Inflammatory macrophage treated with lipopolysaccharide for 1 hour (primary cell): ENCODE results near the gene CCDC191.
A peak's percentile ranks its signal among the peaks of the same experiment; 100 is the strongest.

ENCODE experiments used
- DNase-seq, 2 donors: peaks; one replicate each; pipeline ENCODE4 v3.0.0-alpha.2; 2020 to 2022

Gene CCDC191, protein sequence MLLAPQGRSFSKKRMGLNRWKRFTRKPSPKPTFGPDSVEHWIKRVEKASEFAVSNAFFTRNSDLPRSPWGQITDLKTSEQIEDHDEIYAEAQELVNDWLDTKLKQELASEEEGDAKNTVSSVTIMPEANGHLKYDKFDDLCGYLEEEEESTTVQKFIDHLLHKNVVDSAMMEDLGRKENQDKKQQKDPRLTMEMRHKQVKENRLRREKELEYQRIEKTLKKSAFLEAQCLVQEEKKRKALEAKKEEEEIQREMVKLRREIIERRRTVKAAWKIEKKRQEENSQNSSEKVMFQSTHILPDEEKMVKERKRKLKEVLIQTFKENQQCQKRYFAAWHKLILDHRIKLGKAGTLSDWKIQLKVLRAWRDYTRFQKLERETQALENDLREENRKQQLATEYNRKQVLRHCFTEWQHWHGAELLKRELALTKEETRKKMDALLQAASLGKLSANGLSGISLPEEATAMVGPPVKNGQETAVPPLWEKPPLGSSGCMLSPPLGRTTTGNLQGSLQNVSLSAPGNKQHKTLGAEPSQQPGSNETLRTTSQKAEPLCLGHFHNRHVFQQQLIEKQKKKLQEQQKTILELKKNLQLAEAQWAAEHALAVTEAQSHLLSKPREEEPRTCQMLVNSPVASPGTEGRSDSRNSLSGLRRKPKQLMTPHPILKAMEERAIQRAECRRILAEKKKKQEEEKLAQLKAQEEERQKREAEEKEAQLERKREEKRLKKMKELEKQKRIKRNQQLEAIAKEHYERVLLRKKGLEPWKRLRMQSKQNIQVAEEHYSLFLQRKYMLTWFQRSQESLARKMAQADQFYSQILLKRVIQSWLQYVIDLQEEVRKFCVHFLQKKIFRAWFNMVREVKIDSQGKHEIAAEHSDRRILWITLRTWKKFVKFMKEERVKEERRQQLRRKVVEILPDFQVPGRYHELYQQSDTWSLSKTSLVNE

DNA sequence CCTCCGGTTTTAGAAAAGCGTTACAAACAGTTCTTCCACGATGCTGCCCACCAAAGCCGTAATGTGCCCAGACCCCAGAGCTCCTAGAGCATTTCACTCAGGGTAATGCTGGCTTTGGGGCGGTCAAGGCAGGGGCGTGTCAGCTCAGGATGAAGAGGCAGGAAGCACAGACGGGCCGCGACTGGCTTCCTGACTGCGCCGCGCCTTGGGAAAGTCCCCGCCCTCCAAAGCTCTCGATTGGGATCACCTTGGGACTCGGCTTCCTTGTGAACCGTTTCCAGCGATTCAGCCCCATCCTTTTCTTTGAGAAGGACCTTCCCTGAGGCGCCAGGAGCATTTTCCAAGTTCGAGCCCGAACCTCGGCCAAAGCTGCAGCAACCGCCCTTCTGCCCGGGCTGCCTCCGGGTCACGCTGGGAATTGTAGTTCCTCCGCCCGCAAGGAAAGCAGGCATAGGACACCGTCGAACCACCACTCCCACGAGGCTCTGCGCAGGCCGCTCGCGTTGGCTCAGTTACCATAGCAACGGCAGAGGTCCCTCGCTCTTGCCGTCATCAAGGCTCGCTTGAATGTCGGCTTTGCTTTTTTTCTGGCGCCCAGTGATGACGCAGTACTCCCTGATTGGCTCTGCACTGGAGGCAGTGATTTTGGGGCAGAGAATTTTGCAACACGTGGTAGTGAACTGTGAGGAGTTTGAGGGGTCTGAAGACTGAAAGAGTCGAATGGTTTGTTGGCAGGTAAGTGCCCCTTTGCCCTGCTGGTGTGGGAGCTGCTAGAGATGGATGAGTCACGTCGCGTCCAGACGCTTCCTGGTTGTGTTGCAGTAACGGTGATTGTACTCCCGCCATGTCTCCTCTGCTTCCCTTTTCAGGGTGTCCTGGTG is at the start of gene CCDC191, which contains the start of gene QTRT2:
Gene CCDC191 (minus strand): TSS at position 397 of the 881 bp plus-strand sequence. CDS start 60 bp downstream, at position 337.
Gene QTRT2 (plus strand): TSS at position 608 of the 881 bp plus-strand sequence. CDS start 8,521 bp downstream, outside the sequence.
- DNase-seq, result peak; percentile 99

DNA sequence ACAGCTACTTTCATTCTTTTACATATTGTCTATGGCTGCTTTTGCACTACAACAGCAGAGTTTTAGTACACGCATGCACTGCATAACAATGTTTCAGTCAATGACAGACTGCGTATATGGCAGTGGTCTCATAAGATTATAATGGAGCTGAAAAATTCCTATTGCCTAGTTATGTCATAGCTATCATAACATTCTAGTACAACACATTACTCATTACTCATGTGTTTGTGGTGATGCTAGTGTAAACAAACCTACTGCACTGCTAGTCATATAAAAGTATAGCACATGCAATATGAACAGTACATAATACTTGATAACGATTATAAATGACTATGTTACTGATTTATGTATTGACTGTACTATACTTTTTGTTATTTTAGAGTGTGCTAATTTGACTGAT is 48.1 kb upstream of the CCDC191 start:
- DNase-seq, result no peak

DNA sequence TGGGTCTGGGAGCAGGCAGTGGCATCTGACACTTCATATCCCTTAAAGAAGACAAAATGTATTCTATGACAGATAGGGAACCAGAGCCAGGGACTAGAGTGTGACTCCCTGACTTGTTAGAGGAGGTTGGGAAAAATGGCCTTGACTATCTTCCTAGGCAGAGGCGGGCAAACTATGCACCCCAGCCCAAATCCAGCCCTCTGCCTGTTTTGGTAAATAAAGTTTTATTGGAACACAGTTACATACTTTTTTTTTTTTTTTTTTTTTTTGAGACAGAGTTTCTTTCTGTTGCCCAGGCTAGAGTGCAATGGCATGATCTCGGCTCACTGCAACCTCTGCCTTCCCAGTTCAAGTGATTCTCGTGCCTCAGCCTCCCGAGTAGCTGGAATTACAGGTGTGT is 47.5 kb upstream of the CCDC191 start:
- no peak for DNase-seq

DNA sequence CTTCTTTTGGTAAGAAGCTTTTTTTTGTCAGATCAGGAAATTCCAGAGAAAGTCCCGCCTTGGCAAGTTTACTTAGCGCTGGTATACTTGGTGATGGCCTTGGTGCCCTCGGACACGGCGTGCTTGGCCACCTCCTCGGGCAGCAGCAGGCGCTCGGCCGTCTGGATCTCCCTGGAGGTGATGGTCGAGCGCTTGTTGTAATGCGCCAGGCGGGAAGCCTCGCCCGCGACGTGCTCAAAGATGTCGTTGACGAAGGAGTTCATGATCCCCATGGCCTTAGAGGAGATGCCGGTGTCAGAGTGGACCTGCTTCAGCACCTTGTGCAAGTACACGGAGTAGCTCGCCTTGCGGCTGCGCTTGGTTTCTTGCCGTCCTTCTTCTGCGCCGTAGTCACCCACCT is 46.9 kb upstream of the CCDC191 start:
- DNase-seq, result no peak

DNA sequence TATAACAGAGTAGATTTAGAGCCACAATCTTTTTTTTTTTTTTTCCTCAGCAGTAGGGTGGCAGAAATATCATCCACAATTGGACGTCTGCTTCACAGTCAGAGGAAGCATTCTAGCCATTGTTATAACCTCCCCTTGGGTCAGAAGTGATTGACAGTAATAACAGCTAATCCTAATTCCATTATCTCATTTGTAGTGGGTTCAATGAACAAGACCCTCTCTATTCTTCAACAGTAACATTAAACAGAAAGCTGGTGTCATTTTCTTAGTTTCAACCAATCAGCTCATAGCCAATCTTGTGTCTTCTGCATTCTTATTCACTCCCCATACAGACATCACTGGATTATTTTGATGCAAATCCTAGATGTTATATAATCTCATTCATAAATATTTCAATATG is 44.8 kb upstream of the CCDC191 start:
- no peak for DNase-seq

DNA sequence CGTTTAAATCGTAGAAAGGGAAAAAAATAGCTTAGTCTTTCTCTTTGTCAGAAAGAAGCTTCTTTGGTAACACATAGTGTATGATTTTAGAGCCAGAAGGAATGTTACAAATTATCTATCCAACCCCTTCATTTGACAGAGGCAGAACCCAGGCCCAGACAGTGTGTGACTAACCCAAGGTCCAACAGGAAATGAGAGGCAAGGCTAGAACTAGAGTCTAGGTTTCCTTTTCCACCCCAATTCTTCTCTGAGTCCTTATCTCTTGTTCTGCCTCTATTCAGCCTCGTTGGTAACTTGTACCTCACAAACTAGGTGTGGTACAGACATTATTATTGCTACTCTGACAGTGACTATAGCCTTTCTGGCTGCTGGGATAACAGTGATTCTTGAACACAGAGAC is 39.5 kb upstream of the CCDC191 start:
- DNase-seq, result no peak

DNA sequence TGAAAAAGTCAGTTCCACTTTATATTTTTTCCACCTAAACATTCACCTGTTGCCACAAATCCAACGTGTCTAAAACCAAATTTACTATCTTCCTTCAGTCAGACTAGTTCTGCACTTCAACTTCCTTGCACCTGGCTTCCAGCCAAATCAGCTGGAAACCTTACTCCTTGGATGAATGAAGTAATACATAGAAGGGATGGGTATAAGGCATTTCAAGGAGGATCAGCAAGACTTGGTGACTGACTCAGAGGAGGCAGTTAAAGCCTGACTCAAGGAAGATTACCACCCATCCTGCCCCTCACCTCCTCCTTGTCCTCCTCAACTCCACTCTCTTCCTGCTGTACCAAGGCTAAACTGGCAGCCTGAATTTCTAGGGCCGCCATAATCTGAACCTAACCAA is 37.3 kb upstream of the CCDC191 start:
- no peak for DNase-seq

DNA sequence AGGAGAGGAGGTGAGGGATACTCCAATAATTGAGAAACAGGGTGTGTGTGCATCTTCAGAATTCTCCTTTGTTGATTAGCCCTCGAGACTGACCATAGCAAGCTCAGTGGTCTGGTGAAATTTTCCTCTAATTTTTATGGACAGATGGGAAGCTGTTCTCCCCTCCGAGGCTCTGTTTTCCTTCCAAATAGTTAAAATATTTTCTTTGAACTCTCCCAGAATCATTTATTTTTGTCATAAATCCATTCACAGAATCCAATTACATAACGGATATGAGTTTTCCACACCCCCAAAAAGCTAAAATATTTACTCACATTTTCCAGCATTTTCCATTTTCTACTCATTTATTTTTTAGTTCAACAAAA is 36.7 kb upstream of the CCDC191 start:
- DNase-seq, result no peak

DNA sequence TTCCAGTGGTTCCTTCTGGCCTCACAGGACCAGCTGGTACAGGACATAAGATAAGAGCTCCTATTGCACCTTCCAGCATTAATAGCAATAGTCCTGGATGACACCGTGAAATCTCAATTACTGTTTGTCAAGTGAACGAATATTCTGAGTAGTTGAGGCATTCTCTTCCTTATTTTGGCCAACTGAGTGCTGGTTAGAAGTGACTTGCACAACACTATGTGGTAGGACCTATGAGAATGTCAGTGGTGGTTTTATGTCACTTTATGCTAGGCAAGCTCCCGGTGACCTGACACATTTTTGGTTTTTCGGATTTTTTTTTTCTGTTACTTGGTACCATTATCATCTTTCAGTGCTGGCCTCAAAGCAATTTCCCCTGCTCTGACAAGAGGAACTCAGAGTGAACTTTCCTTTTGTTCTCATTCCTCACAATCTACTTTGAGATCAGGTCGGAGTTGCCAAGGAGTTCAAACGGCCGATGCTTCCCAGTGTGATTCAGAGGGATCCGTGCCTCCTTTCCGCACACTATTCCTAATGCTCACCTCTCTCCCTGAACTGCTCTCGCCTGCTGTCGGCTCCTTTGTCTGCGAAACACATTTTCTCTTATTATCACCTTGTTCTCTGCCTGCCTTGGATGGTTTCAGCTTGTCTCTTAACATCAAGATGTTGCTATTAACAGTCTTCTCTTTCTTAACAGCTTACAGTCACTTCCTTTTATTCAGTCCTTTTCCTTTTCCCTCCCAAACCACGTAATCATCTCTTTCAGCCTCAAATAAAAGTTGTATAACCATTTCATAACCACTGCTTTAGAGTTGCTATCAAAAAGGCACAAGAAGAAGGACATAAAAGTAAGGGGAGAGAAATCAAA is 36.1 kb upstream of the CCDC191 start:
- DNase-seq, result peak in 1 of 2 donors; percentile 43

DNA sequence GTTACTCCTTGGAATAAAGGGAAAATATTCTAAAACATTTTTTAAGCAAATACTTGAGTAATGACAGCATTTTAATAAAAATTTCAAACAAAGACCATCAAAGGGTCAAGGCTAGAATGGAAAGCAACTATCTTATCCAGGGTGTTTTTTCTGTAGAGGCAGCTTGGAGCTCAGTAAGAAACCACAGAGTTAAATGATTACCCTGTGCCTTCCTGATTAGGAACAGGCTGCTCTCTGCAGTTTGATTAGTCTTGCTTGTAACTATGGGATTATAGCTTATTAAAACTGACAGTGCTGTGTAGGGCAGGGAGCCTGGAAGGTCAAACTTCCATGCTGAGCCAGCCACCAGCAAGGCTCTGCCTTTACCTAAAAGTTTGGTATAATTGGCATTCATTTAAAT is 33.3 kb upstream of the CCDC191 start:
- DNase-seq, result no peak

DNA sequence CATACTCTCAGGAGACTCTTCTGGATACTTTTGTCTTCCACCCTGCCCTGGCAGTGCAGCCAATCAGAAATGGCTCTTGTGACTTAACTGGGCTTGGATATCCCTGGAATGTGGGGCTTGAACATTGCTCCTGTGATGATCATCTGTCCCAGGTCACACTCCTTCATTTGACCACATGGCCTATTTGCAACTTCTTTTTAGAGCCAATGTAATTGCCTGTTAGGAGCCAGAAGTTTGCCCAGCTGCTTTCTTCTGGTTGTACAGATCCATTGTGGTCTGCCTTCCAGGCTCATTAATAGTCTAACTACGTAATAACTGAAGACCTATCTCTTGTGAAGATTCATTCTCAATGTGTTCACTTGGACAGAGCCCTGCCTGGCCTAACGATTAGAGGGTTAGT is 30.0 kb upstream of the CCDC191 start:
- no peak for DNase-seq

DNA sequence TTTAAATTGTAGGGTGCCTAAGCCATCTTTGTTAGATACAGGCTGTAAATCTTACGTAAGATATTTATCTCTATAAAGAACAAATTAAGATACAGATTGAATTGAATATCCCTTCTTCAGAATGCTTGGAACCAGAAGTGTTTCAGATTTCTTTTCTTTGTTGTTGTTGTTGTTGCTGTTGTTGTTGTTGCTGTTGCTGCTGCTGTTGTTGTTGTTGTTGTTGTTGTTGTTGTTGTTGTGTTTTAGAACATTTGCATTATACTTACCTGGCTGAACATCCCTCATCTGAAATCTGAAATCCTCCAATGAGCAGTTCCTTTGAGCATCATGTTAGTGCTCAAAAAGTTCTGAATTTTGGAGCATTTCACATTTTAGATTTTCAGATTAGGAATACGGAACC is 26.8 kb upstream of the CCDC191 start:
- DNase-seq, result no peak

DNA sequence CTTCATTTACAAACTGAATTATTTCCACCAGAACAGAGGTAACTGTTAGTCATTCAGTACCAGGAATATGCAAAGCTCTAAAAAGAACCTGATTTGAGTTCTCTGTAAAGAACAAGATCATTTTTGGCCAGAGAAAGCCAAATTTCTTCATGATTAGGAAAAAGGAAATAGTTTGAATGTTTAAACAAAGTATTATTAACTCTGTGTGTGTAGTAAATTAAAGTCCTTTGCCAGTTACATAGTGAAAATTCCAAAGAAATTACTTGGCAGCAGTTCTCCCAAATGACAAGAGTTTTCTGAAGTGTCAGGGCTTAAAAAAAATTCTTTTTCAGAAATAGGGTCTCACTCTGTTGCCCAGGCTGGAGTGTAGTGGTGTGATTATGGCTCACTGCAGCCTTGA is 24.7 kb upstream of the CCDC191 start:
- DNase-seq, result no peak

DNA sequence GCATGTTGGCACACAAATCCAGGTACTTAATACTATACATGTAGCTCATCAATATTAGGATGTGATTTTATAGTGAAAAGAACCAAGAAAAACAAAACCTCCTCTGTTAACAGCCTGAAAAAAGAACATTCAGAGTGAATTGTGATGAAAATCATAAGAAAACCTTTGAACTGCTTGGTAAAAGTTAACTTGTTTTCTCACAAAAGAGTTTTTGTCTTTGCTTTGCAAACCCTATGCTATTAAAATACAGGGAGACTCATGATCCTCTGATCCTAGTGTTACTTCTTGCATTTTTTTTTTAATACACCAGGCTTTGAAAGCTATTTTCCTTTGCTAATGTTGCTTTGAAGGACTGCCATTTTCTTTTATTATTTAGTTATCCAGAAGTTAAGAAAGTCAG is 23.9 kb upstream of the CCDC191 start:
- DNase-seq, result no peak

DNA sequence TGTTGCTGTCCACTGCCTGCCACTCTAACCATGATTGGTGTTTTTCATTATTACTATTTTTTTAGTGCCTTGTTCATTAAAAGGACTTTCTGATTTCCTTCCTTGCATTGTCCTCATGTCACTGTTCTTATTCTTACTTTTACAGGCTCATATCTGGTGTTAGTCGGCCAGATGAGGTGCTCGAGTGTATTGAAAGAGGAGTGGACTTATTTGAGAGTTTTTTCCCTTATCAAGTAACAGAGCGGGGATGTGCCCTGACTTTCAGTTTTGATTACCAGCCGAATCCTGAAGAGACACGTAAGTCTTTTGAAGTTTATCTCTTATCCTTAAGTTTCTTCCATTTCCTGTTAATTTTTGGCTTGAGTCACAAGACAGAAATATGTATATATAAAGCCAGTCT is 23.4 kb upstream of the CCDC191 start:
- DNase-seq, result no peak

DNA sequence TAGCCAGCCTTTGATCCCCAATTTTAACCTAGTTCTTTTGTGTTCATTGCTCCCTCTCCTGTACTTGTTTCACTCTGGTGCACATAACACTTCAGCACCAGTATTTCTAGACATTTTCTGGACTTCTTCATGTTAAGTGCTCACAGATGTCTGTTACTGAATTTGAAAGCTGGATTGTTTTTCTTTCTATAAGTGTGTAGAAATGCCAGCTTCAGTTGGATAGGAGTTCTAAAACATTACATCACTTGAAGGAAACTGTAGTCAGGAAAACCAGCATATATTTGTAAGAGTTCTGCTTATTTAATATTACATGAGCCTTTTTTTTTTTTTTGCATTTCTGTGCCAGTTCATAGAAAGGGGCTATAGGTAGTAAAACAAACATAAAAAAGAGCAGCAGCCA is 21.8 kb upstream of the CCDC191 start:
- no peak for DNase-seq

DNA sequence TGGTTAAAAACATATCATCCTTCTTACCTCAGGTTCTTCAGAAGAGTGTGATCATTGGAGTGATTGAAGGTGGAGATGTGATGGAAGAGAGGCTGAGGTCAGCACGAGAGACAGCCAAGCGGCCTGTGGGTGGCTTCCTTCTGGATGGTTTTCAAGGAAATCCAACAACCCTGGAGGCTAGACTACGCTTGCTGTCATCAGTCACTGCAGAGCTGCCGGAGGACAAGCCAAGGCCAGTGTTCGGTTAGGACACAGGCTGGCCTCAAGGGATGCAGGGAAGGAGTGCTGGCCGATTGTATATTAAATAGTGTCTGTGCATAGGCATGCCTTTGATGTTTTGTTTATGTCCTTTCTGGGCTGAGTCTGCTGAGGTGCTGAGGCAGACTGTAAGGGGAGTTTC is 20.4 kb upstream of the CCDC191 start:
- no peak for DNase-seq

DNA sequence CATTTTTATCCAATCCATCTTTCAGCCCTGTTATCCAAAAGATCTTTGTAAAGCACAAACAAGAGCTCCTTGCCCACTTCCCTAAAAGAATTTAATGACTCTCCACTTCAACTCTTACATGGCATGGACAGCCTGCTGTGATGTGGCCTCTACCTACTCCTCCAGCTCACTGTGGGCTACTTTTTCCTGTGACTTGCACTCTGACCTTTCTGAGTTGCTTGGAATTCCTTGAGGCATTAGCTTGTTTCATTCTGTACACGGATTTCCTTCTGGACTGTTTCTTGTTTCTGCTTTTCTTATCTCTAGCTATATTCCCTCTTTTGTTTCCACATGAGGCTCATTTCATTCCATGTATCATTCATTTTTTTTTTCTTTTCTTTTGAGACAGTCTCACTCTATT is 15.5 kb upstream of the CCDC191 start:
- no peak for DNase-seq

DNA sequence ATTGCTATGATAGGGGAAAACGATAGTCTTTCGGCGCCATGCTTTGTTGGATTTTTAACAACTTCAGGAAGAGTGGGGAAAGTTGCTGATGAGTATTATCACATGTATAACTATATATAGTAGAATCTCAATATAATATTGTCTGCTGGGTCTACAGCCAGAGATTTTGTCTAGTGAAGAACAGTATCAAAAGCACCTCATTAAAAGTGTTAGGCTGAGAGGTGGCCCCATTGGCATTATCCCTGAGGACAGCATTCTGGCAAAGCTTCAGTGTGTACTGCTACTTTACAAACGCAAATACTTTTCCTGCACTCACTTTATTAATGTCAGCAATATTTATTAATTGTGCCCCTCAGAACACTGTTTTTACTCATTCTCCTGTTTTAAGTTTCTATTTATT is 12.0 kb upstream of the CCDC191 start:
- no peak for DNase-seq

DNA sequence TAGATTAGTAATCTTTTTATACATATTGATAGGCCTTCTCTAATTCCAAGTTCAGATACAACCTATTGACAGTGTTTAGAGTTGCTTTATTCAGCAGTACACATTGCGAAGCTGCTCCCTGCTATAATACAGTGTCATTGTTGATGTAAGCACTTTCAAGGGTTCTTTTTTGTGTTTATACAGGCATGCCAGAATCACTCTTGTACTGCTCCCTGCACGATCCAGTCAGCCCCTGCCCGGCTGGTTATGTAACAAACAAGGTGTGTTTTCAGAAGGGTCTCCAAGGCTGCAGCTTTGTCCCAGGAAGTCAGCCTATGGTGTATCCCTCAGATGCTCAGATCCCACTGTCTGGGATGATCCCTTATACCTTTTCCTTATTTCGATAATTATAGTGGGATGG is 11.5 kb upstream of the CCDC191 start:
- DNase-seq, result no peak

DNA sequence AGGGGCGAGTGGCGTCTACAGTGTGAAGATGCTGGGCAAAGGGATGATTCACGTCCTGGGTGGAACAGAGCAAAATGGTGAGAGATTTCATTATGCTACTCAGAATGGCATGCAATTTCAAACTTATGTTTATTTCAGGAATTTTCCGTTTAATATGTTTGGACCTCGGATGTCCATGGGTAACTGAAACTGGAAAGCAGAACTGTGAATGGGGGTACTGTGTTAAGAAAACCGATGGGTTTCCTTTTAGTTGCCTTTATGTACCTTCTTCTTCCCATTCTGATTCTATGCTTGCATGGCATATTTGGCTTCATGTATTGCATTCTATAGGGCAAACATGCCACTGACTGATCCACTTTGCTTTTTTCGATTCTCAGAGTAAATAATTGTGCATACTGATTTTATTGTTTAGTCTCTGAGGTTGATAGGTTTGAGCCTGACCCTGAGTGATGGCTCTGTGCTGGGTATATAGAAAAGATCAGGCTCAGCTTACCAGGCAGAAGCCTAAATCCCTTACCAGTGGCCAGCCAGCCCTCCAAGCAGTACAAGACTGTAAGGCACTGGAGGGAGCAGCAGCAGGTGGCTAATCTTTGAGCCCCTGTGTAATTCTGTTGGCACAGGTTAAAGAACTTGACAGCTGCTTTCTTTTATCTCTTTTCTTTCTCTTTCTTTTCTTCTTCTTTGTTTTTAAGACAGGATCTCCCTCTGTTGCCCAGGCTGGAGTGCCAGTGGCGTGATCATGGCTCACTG is 4.8 kb upstream of the CCDC191 start:
- DNase-seq, result no peak
